OCI-LY3 (cell line): Measurements from ENCODE around the gene TMPRSS5.

Source experiments
- CTCF ChIP-seq: fragments of 200-600, 300-600 bp; sonication (generic); IDR thresholded peaks from 2 replicates; pipeline ENCODE4 v1.5.1; 2014; ENCODE audit warnings: antibody characterized with exemption, low read length, low read depth
- EZH2phosphoT487 ChIP-seq: fragments of 200-600 bp; shearing (Covaris generic); IDR thresholded peaks from 2 replicates; pipeline ENCODE4 v1.6.1; 2018; ENCODE audit warnings: antibody characterized with exemption, mixed run types, low read depth

- TF ChIP-seq CTCF (no peak), EZH2phosphoT487 (no peak)
Observed at GRCh38 chr11:113664069-113664980, 41.8 kb downstream of the TMPRSS5 start.
